GM12878 (cell line): Measurements from ENCODE around the gene IL27RA. TPM values are rescaled to one million over a fixed set of nuclear protein-coding genes. Genes with fewer than 3 reads are reported as not detected.

ENCODE experiments used
- ATAC-seq: fragments of 200-7000 bp; cut with Tn5 transposase; 3 replicates; pipeline ENCODE4 v1.9.1; 2020; ENCODE audit warnings: mild to moderate bottlenecking, moderate library complexity
- BruUV-seq: library from RNA; stranded (reverse); fragments of 400-500 nt; replicated peaks from 2 replicates; lab custom pipeline; 2021; lab: Mats Ljungman, UMichigan
- CTCF ChIA-PET: fragments of 300-600 bp; sonication (Branson Sonifier 250); formaldehyde crosslinking; extraction: SDS; loops from one replicate; lab custom pipeline; 2021; ENCODE audit warnings: inconsistent platforms; lab: Yijun Ruan, JAX
- POLR2A ChIA-PET: fragments of 350-600 bp; formaldehyde crosslinking; extraction: SDS; loops from one replicate; lab custom pipeline; 2021; ENCODE audit warnings: inconsistent platforms; lab: Charles Lee
- RAD21 ChIA-PET: fragments of 300-600 bp; sonication (Branson Sonifier 250); formaldehyde crosslinking; loops from one replicate; lab custom pipeline; 2023; ENCODE audit warnings: antibody characterized with exemption; ENCODE audit not compliant: unreplicated experiment; lab: Charles Lee
- SMC1A ChIA-PET: fragments of 300-600 bp; sonication (Branson Sonifier 250); formaldehyde crosslinking; loops from one replicate; lab custom pipeline; 2023; ENCODE audit not compliant: unreplicated experiment, uncharacterized antibody; lab: Charles Lee
- DNase-seq: peaks from one replicate; pipeline ENCODE4 v3.0.0-alpha.2; 2011; ENCODE audit warnings: low read depth, low spot score
- FAIRE-seq: peaks from 3 replicates; lab custom pipeline; 2011; peaks lifted over from hg19 to GRCh38; lab: Jason Lieb, UNC
- H2AFZ ChIP-seq: 2 replicates; pipeline ENCODE4 v1.6.0; 2011; ENCODE audit warnings: low read depth, low read length, control low read depth; ENCODE audit not compliant: control insufficient read depth
- H3K27ac ChIP-seq: 2 replicates; pipeline ENCODE4 v1.5.1; 2011; ENCODE audit warnings: control low read depth; ENCODE audit not compliant: control insufficient read depth, insufficient read depth
- H3K27me3 ChIP-seq, 2 experiments: replicated peaks in 1 of 2; 2 replicates each; pipeline versions ENCODE4 v1.6.0 to v1.6.1; 2011; ENCODE audit warnings: low read length in 1 of 2; ENCODE audit not compliant: control insufficient read depth in 2 of 2, insufficient read depth in 2 of 2
- H3K36me3 ChIP-seq, 2 experiments: 2 replicates each; pipeline ENCODE4 v1.5.1; 2011; ENCODE audit warnings: low read length in 1 of 2; ENCODE audit not compliant: control insufficient read depth in 2 of 2, insufficient read depth in 2 of 2
- H3K4me1 ChIP-seq: 2 replicates; pipeline ENCODE4 v1.6.1; 2011; ENCODE audit warnings: mild to moderate bottlenecking, low read length, moderate library complexity, mixed read lengths; ENCODE audit not compliant: control insufficient read depth, insufficient read depth
- H3K4me2 ChIP-seq: 2 replicates; pipeline ENCODE4 v1.6.0; 2011; ENCODE audit warnings: control low read depth; ENCODE audit not compliant: control insufficient read depth, insufficient read depth
- H3K4me3 ChIP-seq: fragments of 200-600 bp; sonication (generic); 2 replicates; pipeline ENCODE4 v1.5.1; 2016
- H3K79me2 ChIP-seq: 2 replicates; pipeline ENCODE4 v1.6.0; 2011; ENCODE audit warnings: low read length; ENCODE audit not compliant: control insufficient read depth, insufficient read depth
- H3K9ac ChIP-seq: 2 replicates; pipeline ENCODE4 v1.8.0; 2011; ENCODE audit warnings: low read length, control low read depth, mixed read lengths; ENCODE audit not compliant: control insufficient read depth, insufficient read depth
- H3K9me3 ChIP-seq: replicated peaks from 3 replicates; pipeline ENCODE4 v1.5.1; 2011; ENCODE audit warnings: mild to moderate bottlenecking, low read length; ENCODE audit not compliant: control insufficient read depth, insufficient read depth
- H4K20me1 ChIP-seq: 2 replicates; pipeline ENCODE4 v1.6.0; 2011; ENCODE audit not compliant: control insufficient read depth, insufficient read depth
- ASH2L ChIP-seq: fragments of 300-600, 200-600 bp; sonication (generic); IDR thresholded peaks from 2 replicates; pipeline ENCODE4 v1.6.1; 2017; ENCODE audit warnings: low read depth, mild to moderate bottlenecking, borderline replicate concordance
- BHLHE40 ChIP-seq, 2 experiments: fragments of 450-650 bp in 1 of 2; IDR thresholded peaks; 2 replicates each; pipeline ENCODE4 v1.6.1; 2011 to 2017; ENCODE audit warnings: low read depth in 2 of 2, borderline replicate concordance in 1 of 2, improper control_type of control experiment in 1 of 2, low read length in 1 of 2, mild to moderate bottlenecking in 1 of 2
- CEBPB ChIP-seq, 2 experiments: fragments of 150-350 bp in 1 of 2; IDR thresholded peaks; 2 replicates each; pipeline ENCODE4 v1.6.1; 2012 to 2014; ENCODE audit warnings: low read depth in 2 of 2, low read length in 2 of 2, borderline replicate concordance in 1 of 2, inconsistent platforms in 1 of 2
- CHD1 ChIP-seq: IDR thresholded peaks from 2 replicates; pipeline ENCODE4 v1.6.1; 2012; ENCODE audit warnings: low read depth, low read length, improper control_type of control experiment
- EGR1 ChIP-seq, 2 experiments: IDR thresholded peaks; 1 replicate in 1 of 2; 2 replicates in 1 of 2; pipeline ENCODE4 v1.6.1; 2011 to 2012; ENCODE audit warnings: low read depth in 2 of 2, low read length in 2 of 2, borderline replicate concordance in 1 of 2, mild to moderate bottlenecking in 1 of 2, moderate library complexity in 1 of 2
- HCFC1 ChIP-seq: fragments of 150-350 bp; IDR thresholded peaks from 2 replicates; pipeline ENCODE4 v1.6.1; 2014; ENCODE audit warnings: low read length
- HDAC2 ChIP-seq: fragments of 200-600 bp; sonication (generic); IDR thresholded peaks from 2 replicates; pipeline ENCODE4 v1.6.1; 2017
- KLF5 ChIP-seq: fragments of 450-650 bp; IDR thresholded peaks from 2 replicates; pipeline ENCODE4 v1.6.1; 2014; ENCODE audit warnings: mild to moderate bottlenecking; ENCODE audit not compliant: partially characterized antibody
- NFXL1 ChIP-seq: fragments of 450-650 bp; IDR thresholded peaks from 2 replicates; pipeline ENCODE4 v1.6.1; 2017; ENCODE audit warnings: antibody characterized with exemption, mild to moderate bottlenecking, borderline replicate concordance
- RAD51 ChIP-seq: fragments of 450-650 bp; IDR thresholded peaks from 2 replicates; pipeline ENCODE4 v1.6.1; 2016; ENCODE audit warnings: moderate library complexity, mild to moderate bottlenecking, inconsistent platforms
- TAF1 ChIP-seq: IDR thresholded peaks from 2 replicates; pipeline ENCODE4 v1.6.1; 2011; ENCODE audit warnings: mild to moderate bottlenecking, low read depth, low read length, borderline replicate concordance
- WGBS: methylation state at CpG from one replicate; pipeline ENCODE4 v1.1.6; 2016; ENCODE audit warnings: low lambda C conversion rate; ENCODE audit not compliant: insufficient replicate concordance, insufficient coverage; ENCODE audit errors: missing lambda C conversion rate; 5-methylcytosine and 5-hydroxymethylcytosine counted together
- in situ Hi-C: fragments of 300-500 bp; cut with MboI; formaldehyde crosslinking; loops from 9 replicates; pipeline ENCODE4 v1.14.3; 2018; ENCODE audit warnings: mixed read lengths
- intact Hi-C: fragments of 100-400 bp; cut with micrococcal nuclease; formaldehyde crosslinking; loops from one replicate; pipeline ENCODE4 v1.14.2; 2022; ENCODE audit not compliant: unreplicated experiment
- polyA plus RNA-seq, 11 experiments: library from polyadenylated mRNA; depleted of rRNA in 4 of 11; unstranded in 6 of 11; stranded (reverse) in 5 of 11; fragments of >200 nt; fragmentation: Nextera tagmentation in 4 of 11; fragmentation: Illumina TruSeq in 1 of 11; extraction: Ambion mirVana in 4 of 11; extraction: Trizol in 1 of 11; gene quantifications; 1 replicate in 1 of 11; 2 replicates in 10 of 11; pipeline versions ENCODE4 v1.2.1 to v1.2.3, GENCODE V29; 2011 to 2016; ENCODE audit warnings: inconsistent platforms in 2 of 11, missing spikeins in 2 of 11, low read depth in 1 of 11
- total RNA-seq, 4 experiments: library from RNA; depleted of rRNA in 3 of 4; stranded (reverse); fragments of >200 nt in 3 of 4; fragmentation: Illumina TruSeq in 1 of 4; extraction: Trizol in 1 of 4; gene quantifications; 2 replicates each; pipeline versions ENCODE4 v1.2.1 to v1.2.3, GENCODE V29; 2013 to 2021
- TF ChIP-seq, protein P1 (sequence below): fragments of 450-650 bp; IDR thresholded peaks from 2 replicates; pipeline ENCODE4 v1.6.1; 2017; ENCODE audit warnings: antibody characterized with exemption, mild to moderate bottlenecking, moderate library complexity
- TF ChIP-seq, protein P2 (sequence below), 3 experiments: IDR thresholded peaks in 2 of 3; conservative IDR thresholded peaks in 1 of 3; 2 replicates each; pipeline ENCODE4 v1.5.1; 2011; ENCODE audit warnings: low read depth in 3 of 3, low read length in 3 of 3, mild to moderate bottlenecking in 3 of 3, control low read depth in 2 of 3, moderate library complexity in 2 of 3, inconsistent platforms in 1 of 3, mixed read lengths in 1 of 3; ENCODE audit not compliant: control insufficient read depth in 2 of 3, insufficient read depth in 1 of 3; ENCODE audit errors: extremely low read depth in 1 of 3
- TF ChIP-seq, protein P3 (sequence below): fragments of 450-650 bp; IDR thresholded peaks from 2 replicates; pipeline ENCODE4 v1.6.1; 2014; ENCODE audit warnings: mild to moderate bottlenecking
- TF ChIP-seq, protein P4 (sequence below): IDR thresholded peaks from 2 replicates; pipeline ENCODE4 v1.6.1; 2011; ENCODE audit warnings: low read depth, mild to moderate bottlenecking, low read length, moderate library complexity, borderline replicate concordance; ENCODE audit errors: extremely low read depth

Gene IL27RA
- total and polyA plus RNA-seq, 10 of the 15 experiments (the other 5 are each of a cell fraction or from before 2014, with no cell fraction given), result 8.4 to 63.5 (median 41.2) TPM

DNA sequence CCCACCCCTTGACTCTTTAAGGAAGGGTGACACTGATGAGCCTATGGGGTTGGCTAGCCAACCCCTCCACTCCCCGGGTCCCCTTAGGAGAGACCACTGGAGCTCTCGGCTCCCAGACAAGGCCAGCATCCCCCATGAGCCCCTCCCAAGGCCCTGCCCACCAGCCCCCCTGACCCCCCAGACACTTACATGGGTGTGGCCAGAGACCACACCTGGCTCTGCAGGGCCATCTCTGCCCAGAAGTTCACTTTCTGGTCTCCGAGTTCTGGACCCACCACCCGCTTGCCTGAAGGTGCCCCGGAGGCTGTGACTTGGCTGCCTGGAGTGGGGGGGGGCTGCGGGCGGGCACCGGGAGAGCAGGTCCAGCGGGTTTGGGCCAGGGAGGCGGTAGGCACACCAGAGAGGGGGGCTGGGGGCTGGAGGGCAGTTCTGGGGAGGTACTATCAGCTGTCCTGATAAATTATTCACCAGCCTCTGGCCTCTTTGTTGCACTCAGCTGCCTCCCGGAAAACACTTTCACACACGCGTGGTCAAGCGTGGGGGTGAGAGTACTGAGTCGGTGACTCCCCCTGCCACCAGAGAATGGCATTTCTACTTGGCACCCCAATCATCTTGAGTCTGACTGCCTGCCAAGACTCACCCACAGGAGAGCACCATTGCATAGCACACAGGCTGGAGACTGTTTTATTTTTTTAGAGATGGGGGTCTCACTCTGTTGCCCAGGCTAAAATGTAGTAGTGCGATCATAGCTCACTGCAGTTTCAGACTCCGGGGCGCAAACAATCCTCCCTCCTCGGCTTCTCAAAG is 30.4 kb downstream of the IL27RA start, which contains the start of gene PALM3:
Gene PALM3 (minus strand): TSS at position 326 of the 807 bp plus-strand sequence. CDS start 96 bp downstream, at position 230.
- CTCF ChIA-PET, result interaction anchor here (1.3 to 5.3 kb wide), 7 partner anchors 9 to 182 kb away, joined by 3 to 110 read pairs (median 31); partner anchors contain the start of genes ASF1B and MISP3
- 69% methylated on average over 14 of the region's 19 CpGs for WGBS
- Histone ChIP-seq H3K79me2 (no peaks in the 10 kb centered on the region), H3K4me1 (no peaks in the 10 kb centered on the region), H3K9me3 (no peaks in the 10 kb centered on the region), H4K20me1 (no peaks in the 10 kb centered on the region; the same call in 1 of the 2 replicates), H3K27me3 (peaks cover 0 to 6% of the 10 kb centered on the region in 2 experiments), H3K36me3 (no peaks in the 10 kb centered on the region), H3K4me3 (no peak within 1 kb of the TSS), H3K27ac (no peak within 1 kb of the TSS), H3K4me2 (no peak within 1 kb of the TSS), H3K9ac (no peak within 1 kb of the TSS), H2AFZ (no peak within 1 kb of the TSS)
- in situ Hi-C loops (loop anchor here (25.0 kb wide), 1 partner anchor 775 kb away; no protein-coding TSS in a partner anchor), intact Hi-C loops (no loop called here)
- RAD21 ChIA-PET, result no interaction called here
- TF ChIP-seq, protein P1, sequence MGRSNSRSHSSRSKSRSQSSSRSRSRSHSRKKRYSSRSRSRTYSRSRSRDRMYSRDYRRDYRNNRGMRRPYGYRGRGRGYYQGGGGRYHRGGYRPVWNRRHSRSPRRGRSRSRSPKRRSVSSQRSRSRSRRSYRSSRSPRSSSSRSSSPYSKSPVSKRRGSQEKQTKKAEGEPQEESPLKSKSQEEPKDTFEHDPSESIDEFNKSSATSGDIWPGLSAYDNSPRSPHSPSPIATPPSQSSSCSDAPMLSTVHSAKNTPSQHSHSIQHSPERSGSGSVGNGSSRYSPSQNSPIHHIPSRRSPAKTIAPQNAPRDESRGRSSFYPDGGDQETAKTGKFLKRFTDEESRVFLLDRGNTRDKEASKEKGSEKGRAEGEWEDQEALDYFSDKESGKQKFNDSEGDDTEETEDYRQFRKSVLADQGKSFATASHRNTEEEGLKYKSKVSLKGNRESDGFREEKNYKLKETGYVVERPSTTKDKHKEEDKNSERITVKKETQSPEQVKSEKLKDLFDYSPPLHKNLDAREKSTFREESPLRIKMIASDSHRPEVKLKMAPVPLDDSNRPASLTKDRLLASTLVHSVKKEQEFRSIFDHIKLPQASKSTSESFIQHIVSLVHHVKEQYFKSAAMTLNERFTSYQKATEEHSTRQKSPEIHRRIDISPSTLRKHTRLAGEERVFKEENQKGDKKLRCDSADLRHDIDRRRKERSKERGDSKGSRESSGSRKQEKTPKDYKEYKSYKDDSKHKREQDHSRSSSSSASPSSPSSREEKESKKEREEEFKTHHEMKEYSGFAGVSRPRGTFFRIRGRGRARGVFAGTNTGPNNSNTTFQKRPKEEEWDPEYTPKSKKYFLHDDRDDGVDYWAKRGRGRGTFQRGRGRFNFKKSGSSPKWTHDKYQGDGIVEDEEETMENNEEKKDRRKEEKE, result no peak
- no peak for TF ChIP-seq CHD1
- TF ChIP-seq HCFC1, result no peak
- no peak for TF ChIP-seq KLF5
- TF ChIP-seq TAF1, result no peak
- TF ChIP-seq NFXL1, result no peak
- TF ChIP-seq, protein P2, sequence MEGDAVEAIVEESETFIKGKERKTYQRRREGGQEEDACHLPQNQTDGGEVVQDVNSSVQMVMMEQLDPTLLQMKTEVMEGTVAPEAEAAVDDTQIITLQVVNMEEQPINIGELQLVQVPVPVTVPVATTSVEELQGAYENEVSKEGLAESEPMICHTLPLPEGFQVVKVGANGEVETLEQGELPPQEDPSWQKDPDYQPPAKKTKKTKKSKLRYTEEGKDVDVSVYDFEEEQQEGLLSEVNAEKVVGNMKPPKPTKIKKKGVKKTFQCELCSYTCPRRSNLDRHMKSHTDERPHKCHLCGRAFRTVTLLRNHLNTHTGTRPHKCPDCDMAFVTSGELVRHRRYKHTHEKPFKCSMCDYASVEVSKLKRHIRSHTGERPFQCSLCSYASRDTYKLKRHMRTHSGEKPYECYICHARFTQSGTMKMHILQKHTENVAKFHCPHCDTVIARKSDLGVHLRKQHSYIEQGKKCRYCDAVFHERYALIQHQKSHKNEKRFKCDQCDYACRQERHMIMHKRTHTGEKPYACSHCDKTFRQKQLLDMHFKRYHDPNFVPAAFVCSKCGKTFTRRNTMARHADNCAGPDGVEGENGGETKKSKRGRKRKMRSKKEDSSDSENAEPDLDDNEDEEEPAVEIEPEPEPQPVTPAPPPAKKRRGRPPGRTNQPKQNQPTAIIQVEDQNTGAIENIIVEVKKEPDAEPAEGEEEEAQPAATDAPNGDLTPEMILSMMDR (IDR thresholded peaks at IDR 0.05 in 2 of 3, conservative IDR thresholded peaks at IDR 0.05 in 1 of 3; ENCODE audit: control insufficient read depth in 2 of 3, extremely low read depth in 1 of 3, insufficient read depth in 1 of 3, low read depth in 3 of 3, low read length in 3 of 3), result no peak
- TF ChIP-seq BHLHE40 (IDR thresholded peaks at IDR 0.05; ENCODE audit: borderline replicate concordance in 1 of 2, low read depth in 2 of 2, low read length in 1 of 2), result no peak
- TF ChIP-seq, protein P3, sequence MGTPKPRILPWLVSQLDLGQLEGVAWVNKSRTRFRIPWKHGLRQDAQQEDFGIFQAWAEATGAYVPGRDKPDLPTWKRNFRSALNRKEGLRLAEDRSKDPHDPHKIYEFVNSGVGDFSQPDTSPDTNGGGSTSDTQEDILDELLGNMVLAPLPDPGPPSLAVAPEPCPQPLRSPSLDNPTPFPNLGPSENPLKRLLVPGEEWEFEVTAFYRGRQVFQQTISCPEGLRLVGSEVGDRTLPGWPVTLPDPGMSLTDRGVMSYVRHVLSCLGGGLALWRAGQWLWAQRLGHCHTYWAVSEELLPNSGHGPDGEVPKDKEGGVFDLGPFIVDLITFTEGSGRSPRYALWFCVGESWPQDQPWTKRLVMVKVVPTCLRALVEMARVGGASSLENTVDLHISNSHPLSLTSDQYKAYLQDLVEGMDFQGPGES, result no peak
- no peak for TF ChIP-seq RAD51
- no peak for TF ChIP-seq ASH2L
- TF ChIP-seq EGR1 (IDR thresholded peaks at IDR 0.05; ENCODE audit: borderline replicate concordance in 1 of 2, low read depth in 2 of 2, low read length in 2 of 2), result no peak
- TF ChIP-seq, protein P4, sequence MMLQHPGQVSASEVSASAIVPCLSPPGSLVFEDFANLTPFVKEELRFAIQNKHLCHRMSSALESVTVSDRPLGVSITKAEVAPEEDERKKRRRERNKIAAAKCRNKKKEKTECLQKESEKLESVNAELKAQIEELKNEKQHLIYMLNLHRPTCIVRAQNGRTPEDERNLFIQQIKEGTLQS, result no peak
- no peak for TF ChIP-seq HDAC2
- TF ChIP-seq CEBPB (IDR thresholded peaks at IDR 0.05; ENCODE audit: borderline replicate concordance in 1 of 2, low read depth in 2 of 2, low read length in 2 of 2), result no peak
- POLR2A ChIA-PET, result no interaction called here
- DNase-seq (no peak), FAIRE-seq (no peak), ATAC-seq (no peak; the same call in 1 of the 3 replicates)
- BruUV-seq, result no TSS peak
- SMC1A ChIA-PET, result no interaction called here
